ENCODE measurements around the gene NMRK1.
A peak's percentile ranks its signal among the peaks of the same experiment; 100 is the strongest.

The NMRK1 gene

GRCh38 chr9:75087824-75088645 lies at the start of gene NMRK1, which contains the start of gene OSTF1:
Gene NMRK1, minus strand, starts transcription at chr9:75088155. Its CDS starts 5,040 bp downstream, at chr9:75083115.
Gene OSTF1, plus strand, starts transcription at chr9:75088514. Its CDS starts 179 bp downstream, at chr9:75088693.
- DNase-seq: peak; percentile 95

- DNase-seq: no peak
These were observed 46.5 kb upstream of the NMRK1 start for GRCh38 chr9:75134495-75134894.

- no peak for DNase-seq
These were observed 45.4 kb upstream of the NMRK1 start for GRCh38 chr9:75133396-75133795.

- DNase-seq: no peak
These were observed 44.3 kb upstream of the NMRK1 start for GRCh38 chr9:75132244-75132643.

GRCh38 chr9:75131700-75132099 lies 43.7 kb upstream of the NMRK1 start:
- no peak for DNase-seq

- no peak for DNase-seq
These were observed 42.8 kb upstream of the NMRK1 start for GRCh38 chr9:75130621-75131230.

- DNase-seq: no peak
These were observed 42.2 kb upstream of the NMRK1 start for GRCh38 chr9:75130172-75130571.

- DNase-seq: no peak
These were observed 40.6 kb upstream of the NMRK1 start for GRCh38 chr9:75128535-75128934.

- no peak for DNase-seq
These were observed 35.7 kb upstream of the NMRK1 start for GRCh38 chr9:75123696-75124095.

- DNase-seq: no peak
These were observed 34.1 kb upstream of the NMRK1 start for GRCh38 chr9:75121914-75122558.

- no peak for DNase-seq
These were observed 32.7 kb upstream of the NMRK1 start for GRCh38 chr9:75120686-75121085.

GRCh38 chr9:75117564-75117963 lies 29.6 kb upstream of the NMRK1 start:
- no peak for DNase-seq

GRCh38 chr9:75116306-75116705 lies 28.4 kb upstream of the NMRK1 start:
- DNase-seq: no peak

GRCh38 chr9:75112789-75113188 lies 24.8 kb upstream of the NMRK1 start:
- no peak for DNase-seq

- DNase-seq: no peak
These were observed 23.2 kb upstream of the NMRK1 start for GRCh38 chr9:75111019-75111622.

GRCh38 chr9:75109210-75109839 lies 21.4 kb upstream of the NMRK1 start:
- no peak for DNase-seq

- peak; percentile 35 for DNase-seq
These were observed 20.6 kb upstream of the NMRK1 start for GRCh38 chr9:75108571-75108970.

GRCh38 chr9:75106857-75107256 lies 18.9 kb upstream of the NMRK1 start:
- no peak for DNase-seq

GRCh38 chr9:75105841-75106240 lies 17.9 kb upstream of the NMRK1 start:
- no peak for DNase-seq

- no peak for DNase-seq
These were observed 17.1 kb upstream of the NMRK1 start for GRCh38 chr9:75105019-75105540.

- no peak for DNase-seq
These were observed 16.7 kb upstream of the NMRK1 start for GRCh38 chr9:75104607-75105006.

- DNase-seq: no peak
These were observed 14.3 kb upstream of the NMRK1 start for GRCh38 chr9:75102177-75102790.
